ENCODE measurements around the gene ANOS1. TPM values are rescaled to one million over a fixed set of nuclear protein-coding genes. Genes with fewer than 3 reads are reported as not detected.

The ANOS1 gene
- polyA plus RNA-seq, 1 of the 3 experiments (the other 2 are of a cell fraction) = under 0.01 TPM

DNA sequence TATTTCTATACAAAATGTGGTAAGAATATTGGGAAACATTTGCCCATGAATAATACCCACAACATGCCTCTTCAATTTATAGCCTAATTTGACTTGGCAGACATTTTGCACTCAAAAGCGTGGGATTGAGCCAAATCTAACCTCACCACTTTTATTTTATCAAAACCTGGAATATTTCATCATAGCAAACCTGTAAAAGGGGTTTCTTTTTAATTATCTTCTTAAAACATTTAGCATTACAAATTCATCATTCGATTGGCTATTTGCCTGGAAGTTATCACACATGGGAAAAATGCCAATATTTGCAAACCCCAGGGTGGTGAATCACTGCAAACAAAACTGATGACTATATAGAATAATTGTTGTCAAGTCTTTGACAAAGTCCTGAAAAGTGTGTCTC lies 211.1 kb downstream of the ANOS1 start:
- CTCF ChIA-PET = no interaction called here
- no peak overlapping the region for H2AFZ ChIP-seq (ENCODE audit: low read depth)
- H3K27ac ChIP-seq (ENCODE audit: low read depth in 2 of 2, low read length in 1 of 2) = no peak overlapping the region
- no peaks in the 10 kb centered on the region for H3K79me2 ChIP-seq (ENCODE audit: insufficient read depth)
- no peaks in the 10 kb centered on the region for H3K36me3 ChIP-seq (replicated peaks in 1 of 2; ENCODE audit: control insufficient read depth in 1 of 2, insufficient read depth in 2 of 2, low read length in 1 of 2)
- H3K4me3 ChIP-seq (ENCODE audit: low read depth in 2 of 2, low read length in 1 of 2) = no peak overlapping the region
- no peaks in the 10 kb centered on the region for H4K20me1 ChIP-seq (ENCODE audit: insufficient read depth)
- no peaks in the 10 kb centered on the region for H3K27me3 ChIP-seq (ENCODE audit: insufficient read depth)
- no peaks in the 10 kb centered on the region for H3F3A ChIP-seq (replicated peaks; ENCODE audit: insufficient read depth)
- WGBS (ENCODE audit: low lambda C conversion rate) = 2% methylated on average over 2 of the region's 2 CpGs
- H3K4me2 ChIP-seq = no peak overlapping the region
- H3K4me1 ChIP-seq (ENCODE audit: control insufficient read depth in 1 of 2, insufficient read depth in 2 of 2, low read depth in 1 of 2, low read length in 1 of 2) = no peaks in the 10 kb centered on the region
- POLR2A ChIA-PET = interaction anchor here (0.6 kb wide), 1 partner anchor 15 kb away, joined by 3 read pairs; no protein-coding TSS in a partner anchor
- no peaks in the 10 kb centered on the region for H3K9me2 ChIP-seq
- no peak overlapping the region for H3K9ac ChIP-seq
- TF ChIP-seq NRF1 (IDR thresholded peaks at IDR 0.05; ENCODE audit: low read depth, low read length) = no peak
- TF ChIP-seq TEAD4 (IDR thresholded peaks at IDR 0.05; ENCODE audit: borderline replicate concordance, insufficient read depth) = no peak
- no peak for TF ChIP-seq EP300 (IDR thresholded peaks at IDR 0.05; ENCODE audit: borderline replicate concordance in 1 of 2, low read depth in 1 of 2, low read length in 1 of 2)
- no peak for TF ChIP-seq GATA2 (CRISPR knock-in tag; IDR thresholded peaks at IDR 0.05)
- TF ChIP-seq FOXM1 (IDR thresholded peaks at IDR 0.05; ENCODE audit: low read depth) = no peak
- no peak for TF ChIP-seq GABPA (IDR thresholded peaks at IDR 0.05; ENCODE audit: low read depth)
- TF ChIP-seq RAD21 (IDR thresholded peaks at IDR 0.05; ENCODE audit: low read length) = no peak
- no peaks in the 10 kb centered on the region for H3K9me3 ChIP-seq
- DNase-seq = no peak

DNA sequence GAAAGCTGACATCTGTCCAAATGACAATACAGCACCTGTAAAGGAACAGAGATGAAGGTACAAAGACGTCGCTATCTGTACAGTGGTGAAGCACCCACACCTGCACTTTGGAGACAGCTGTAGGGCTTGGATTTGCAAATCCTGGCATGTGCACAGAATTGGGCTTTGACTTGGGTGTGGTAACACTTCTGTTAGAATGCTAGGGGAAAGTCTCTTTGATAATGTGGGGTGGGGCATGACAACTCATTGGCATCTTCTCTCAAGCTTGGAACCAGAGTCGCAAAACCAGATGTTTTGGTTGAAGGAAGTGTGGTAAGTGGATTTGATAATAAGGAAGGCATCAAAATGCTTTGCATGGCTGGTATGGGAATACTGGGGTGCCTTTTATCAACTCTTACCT lies 211.8 kb downstream of the ANOS1 start:
- Histone ChIP-seq H3K9me3 (no peaks in the 10 kb centered on the region), H3K27me3 (ENCODE audit: insufficient read depth) (no peaks in the 10 kb centered on the region), H4K20me1 (ENCODE audit: insufficient read depth) (no peaks in the 10 kb centered on the region), H3K79me2 (ENCODE audit: insufficient read depth) (no peaks in the 10 kb centered on the region), H3K9me2 (no peaks in the 10 kb centered on the region), H3K27ac (ENCODE audit: low read depth in 2 of 2, low read length in 1 of 2) (no peak overlapping the region), H3K4me2 (no peak overlapping the region), H3K4me3 (ENCODE audit: low read depth in 2 of 2, low read length in 1 of 2) (no peak overlapping the region), H3F3A (replicated peaks; ENCODE audit: insufficient read depth) (no peaks in the 10 kb centered on the region), H3K9ac (no peak overlapping the region), H3K4me1 (ENCODE audit: control insufficient read depth in 1 of 2, insufficient read depth in 2 of 2, low read depth in 1 of 2, low read length in 1 of 2) (no peaks in the 10 kb centered on the region), H3K36me3 (replicated peaks in 1 of 2; ENCODE audit: control insufficient read depth in 1 of 2, insufficient read depth in 2 of 2, low read length in 1 of 2) (no peaks in the 10 kb centered on the region), H2AFZ (ENCODE audit: low read depth) (no peak overlapping the region)
- ChIA-PET POLR2A (interaction anchor here (0.6 kb wide), 1 partner anchor 15 kb away, joined by 3 read pairs; no protein-coding TSS in a partner anchor), CTCF (interaction anchor here (0.6 kb wide), 1 partner anchor 556 kb away, joined by 3 read pairs; no protein-coding TSS in a partner anchor)
- 32% methylated on average over 3 of the region's 3 CpGs for WGBS (ENCODE audit: low lambda C conversion rate)
- TF ChIP-seq, protein P1, sequence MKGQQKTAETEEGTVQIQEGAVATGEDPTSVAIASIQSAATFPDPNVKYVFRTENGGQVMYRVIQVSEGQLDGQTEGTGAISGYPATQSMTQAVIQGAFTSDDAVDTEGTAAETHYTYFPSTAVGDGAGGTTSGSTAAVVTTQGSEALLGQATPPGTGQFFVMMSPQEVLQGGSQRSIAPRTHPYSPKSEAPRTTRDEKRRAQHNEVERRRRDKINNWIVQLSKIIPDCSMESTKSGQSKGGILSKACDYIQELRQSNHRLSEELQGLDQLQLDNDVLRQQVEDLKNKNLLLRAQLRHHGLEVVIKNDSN (IDR thresholded peaks at IDR 0.05; ENCODE audit: borderline replicate concordance, low read depth) = no peak
- TF ChIP-seq GATA2 (CRISPR knock-in tag; IDR thresholded peaks at IDR 0.05) = no peak
- TF ChIP-seq RCOR1 (IDR thresholded peaks at IDR 0.05; ENCODE audit: low read length) = no peak
- TF ChIP-seq MEF2A (IDR thresholded peaks at IDR 0.05; ENCODE audit: borderline replicate concordance, low read depth) = no peak
- no peak for TF ChIP-seq NRF1 (IDR thresholded peaks at IDR 0.05; ENCODE audit: low read depth, low read length)
- TF ChIP-seq FOSL2 (IDR thresholded peaks at IDR 0.05; ENCODE audit: borderline replicate concordance, low read depth) = no peak
- TF ChIP-seq JUND (IDR thresholded peaks at IDR 0.05) = no peak
- TF ChIP-seq RXRA (IDR thresholded peaks at IDR 0.05; ENCODE audit: borderline replicate concordance, low read depth) = no peak
- no peak for TF ChIP-seq NFIC (IDR thresholded peaks at IDR 0.05; ENCODE audit: borderline replicate concordance)
- no peak for TF ChIP-seq GABPA (IDR thresholded peaks at IDR 0.05; ENCODE audit: low read depth)
- TF ChIP-seq, protein P2, sequence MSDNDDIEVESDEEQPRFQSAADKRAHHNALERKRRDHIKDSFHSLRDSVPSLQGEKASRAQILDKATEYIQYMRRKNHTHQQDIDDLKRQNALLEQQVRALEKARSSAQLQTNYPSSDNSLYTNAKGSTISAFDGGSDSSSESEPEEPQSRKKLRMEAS (IDR thresholded peaks at IDR 0.05; ENCODE audit: low read depth) = no peak
- no peak for TF ChIP-seq SMC3 (IDR thresholded peaks at IDR 0.05; ENCODE audit: low read depth, low read length)
- TF ChIP-seq, protein P3, sequence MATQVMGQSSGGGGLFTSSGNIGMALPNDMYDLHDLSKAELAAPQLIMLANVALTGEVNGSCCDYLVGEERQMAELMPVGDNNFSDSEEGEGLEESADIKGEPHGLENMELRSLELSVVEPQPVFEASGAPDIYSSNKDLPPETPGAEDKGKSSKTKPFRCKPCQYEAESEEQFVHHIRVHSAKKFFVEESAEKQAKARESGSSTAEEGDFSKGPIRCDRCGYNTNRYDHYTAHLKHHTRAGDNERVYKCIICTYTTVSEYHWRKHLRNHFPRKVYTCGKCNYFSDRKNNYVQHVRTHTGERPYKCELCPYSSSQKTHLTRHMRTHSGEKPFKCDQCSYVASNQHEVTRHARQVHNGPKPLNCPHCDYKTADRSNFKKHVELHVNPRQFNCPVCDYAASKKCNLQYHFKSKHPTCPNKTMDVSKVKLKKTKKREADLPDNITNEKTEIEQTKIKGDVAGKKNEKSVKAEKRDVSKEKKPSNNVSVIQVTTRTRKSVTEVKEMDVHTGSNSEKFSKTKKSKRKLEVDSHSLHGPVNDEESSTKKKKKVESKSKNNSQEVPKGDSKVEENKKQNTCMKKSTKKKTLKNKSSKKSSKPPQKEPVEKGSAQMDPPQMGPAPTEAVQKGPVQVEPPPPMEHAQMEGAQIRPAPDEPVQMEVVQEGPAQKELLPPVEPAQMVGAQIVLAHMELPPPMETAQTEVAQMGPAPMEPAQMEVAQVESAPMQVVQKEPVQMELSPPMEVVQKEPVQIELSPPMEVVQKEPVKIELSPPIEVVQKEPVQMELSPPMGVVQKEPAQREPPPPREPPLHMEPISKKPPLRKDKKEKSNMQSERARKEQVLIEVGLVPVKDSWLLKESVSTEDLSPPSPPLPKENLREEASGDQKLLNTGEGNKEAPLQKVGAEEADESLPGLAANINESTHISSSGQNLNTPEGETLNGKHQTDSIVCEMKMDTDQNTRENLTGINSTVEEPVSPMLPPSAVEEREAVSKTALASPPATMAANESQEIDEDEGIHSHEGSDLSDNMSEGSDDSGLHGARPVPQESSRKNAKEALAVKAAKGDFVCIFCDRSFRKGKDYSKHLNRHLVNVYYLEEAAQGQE (IDR thresholded peaks at IDR 0.05; ENCODE audit: low read depth, low read length) = no peak
- no peak for TF ChIP-seq RFX5 (IDR thresholded peaks at IDR 0.05; ENCODE audit: low read length)
- TF ChIP-seq TAF1 (IDR thresholded peaks at IDR 0.05; ENCODE audit: borderline replicate concordance, low read depth, low read length) = no peak
- no peak for TF ChIP-seq RAD21 (IDR thresholded peaks at IDR 0.05; ENCODE audit: low read length)
- TF ChIP-seq SIN3A (IDR thresholded peaks at IDR 0.05; ENCODE audit: borderline replicate concordance, low read depth, low read length) = no peak
- no peak for TF ChIP-seq TCF12 (IDR thresholded peaks at IDR 0.05)
- TF ChIP-seq FOXJ3 (CRISPR knock-in tag; IDR thresholded peaks at IDR 0.05) = no peak
- no peak for DNase-seq
